ENCODE data around the gene MYBPC3.
A peak's percentile ranks its signal among the peaks of the same experiment; 100 is the strongest.

The MYBPC3 gene

DNA sequence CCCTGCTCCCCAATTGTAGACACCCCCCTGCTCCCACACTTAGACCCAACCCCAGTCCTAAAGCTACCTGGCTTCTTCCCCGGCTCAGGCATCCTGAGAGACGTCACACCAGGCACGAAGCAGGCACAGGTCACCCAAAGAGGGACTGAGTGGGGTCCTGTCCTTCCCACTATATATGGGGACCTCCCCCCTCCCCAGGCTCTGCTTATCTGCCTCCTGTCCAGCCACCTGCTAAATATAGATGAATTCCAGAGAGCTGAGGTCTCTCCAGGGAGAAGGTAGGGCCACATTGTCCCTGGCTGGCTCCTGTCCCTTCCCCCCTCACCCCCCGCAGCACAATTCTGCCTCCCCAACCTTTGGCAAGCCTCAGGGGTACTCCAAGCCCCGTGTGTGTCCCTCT is at the start of gene MYBPC3:
Gene MYBPC3 (minus strand): TSS at position 147 of the 400 bp plus-strand sequence. CDS start 55 bp downstream, at position 92.
- DNase-seq (ENCODE audit: low read depth), result no peak

DNA sequence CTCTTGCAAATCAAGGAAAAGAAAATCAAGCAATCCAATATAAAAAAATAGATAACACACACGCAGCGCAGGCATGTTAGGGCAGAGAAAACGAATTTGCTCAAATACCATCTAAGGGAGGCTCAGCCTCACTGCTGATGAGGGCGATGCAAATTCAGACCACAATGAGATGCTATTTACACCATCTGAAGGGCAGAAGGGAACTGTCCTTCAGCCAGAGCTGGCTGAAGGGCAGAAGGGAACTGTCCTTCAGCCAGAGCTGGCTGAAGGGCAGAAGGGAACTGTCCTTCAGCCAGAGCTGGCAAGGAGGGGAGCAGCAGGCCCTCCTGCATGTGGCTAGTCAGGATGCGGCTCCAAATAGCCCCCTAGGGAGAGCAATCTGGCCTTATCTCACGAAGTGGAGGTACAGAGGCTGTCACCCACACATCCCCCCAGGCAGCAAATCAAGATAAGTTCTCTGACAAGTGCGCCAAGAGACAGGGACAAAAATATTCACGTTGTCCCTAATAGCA is 48.3 kb upstream of the MYBPC3 start:
- no peak for DNase-seq (ENCODE audit: low read depth)

GRCh38 chr11:47399860-47400767 is 47.6 kb upstream of the MYBPC3 start:
- DNase-seq (ENCODE audit: low read depth), result peak; percentile 32

DNA sequence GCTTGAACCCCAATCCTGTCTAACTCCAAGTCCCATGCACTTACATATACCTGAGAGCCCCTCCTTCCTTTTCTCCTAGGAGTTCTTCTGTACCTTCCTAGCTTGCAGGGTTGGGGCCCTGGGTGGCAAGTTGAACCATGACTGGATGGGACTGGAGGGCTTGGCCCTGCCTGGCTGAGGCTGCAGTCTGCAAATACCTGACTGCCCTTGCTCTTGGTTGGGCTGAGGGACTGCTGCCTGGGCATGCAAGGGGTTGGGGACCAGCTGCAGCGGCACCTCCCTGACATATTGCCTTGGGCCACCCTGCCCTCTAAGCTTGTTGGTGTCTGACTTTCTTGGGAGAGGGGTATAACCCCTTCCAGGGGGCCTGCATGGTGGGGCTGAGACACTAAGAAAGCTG is 46.0 kb upstream of the MYBPC3 start:
- no peak for DNase-seq (ENCODE audit: low read depth)

- DNase-seq (ENCODE audit: low read depth), result no peak
Observed at GRCh38 chr11:47398011-47398410, 45.5 kb upstream of the MYBPC3 start.

DNA sequence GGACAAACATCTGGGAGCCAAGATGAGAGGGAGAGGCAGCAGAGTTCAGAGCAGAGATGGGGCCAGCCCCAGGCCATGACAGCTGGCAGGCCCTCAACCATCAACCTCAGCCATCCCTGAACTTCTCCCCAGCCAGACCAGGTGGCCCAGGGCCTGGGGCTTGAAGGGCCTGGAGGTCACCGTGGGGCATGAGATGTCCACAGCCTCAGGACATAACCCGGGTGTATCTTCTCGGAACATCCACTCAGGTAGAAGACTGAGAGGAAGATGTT is 43.5 kb upstream of the MYBPC3 start:
- no peak for DNase-seq (ENCODE audit: low read depth)

DNA sequence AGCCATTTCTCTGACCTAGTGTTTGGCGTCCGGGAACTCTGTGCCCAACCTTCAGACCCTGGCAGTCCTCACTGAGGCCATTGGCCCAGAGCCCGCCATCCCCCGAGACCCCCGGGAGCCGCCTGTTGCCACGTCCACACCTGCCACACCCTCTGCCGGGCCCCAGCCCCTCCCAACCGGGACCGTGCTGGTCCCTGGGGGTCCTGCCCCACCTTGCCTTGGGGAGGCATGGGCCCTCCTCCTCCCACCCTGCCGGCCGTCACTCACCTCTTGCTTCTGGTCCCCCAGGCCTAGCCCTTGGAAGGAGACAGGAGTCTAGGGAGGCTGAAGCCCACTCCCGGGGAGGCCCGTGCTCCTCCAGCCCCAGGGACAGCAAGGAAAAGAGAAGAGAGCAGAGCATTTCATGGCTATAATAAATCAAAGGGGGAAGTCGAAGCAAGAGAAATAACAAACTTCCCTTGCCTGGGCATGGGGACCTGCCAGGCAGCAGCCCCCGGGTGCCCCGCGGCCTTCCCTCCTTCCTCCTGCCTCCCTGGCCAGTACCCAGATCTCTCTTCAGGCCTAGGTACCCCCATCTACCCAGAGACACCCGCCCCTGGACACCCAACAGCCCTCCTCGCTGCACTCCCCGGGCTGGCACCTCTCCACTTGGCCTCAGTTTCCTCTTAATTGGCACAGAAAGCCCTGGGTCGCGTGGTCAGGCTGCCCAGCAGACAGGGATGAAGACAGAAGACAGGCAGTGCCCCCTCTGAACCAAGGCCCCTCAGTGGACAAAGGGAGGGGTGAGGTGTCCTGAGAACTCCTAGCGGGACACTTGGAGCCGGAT is 42.9 kb upstream of the MYBPC3 start:
- DNase-seq (ENCODE audit: low read depth), result no peak

DNA sequence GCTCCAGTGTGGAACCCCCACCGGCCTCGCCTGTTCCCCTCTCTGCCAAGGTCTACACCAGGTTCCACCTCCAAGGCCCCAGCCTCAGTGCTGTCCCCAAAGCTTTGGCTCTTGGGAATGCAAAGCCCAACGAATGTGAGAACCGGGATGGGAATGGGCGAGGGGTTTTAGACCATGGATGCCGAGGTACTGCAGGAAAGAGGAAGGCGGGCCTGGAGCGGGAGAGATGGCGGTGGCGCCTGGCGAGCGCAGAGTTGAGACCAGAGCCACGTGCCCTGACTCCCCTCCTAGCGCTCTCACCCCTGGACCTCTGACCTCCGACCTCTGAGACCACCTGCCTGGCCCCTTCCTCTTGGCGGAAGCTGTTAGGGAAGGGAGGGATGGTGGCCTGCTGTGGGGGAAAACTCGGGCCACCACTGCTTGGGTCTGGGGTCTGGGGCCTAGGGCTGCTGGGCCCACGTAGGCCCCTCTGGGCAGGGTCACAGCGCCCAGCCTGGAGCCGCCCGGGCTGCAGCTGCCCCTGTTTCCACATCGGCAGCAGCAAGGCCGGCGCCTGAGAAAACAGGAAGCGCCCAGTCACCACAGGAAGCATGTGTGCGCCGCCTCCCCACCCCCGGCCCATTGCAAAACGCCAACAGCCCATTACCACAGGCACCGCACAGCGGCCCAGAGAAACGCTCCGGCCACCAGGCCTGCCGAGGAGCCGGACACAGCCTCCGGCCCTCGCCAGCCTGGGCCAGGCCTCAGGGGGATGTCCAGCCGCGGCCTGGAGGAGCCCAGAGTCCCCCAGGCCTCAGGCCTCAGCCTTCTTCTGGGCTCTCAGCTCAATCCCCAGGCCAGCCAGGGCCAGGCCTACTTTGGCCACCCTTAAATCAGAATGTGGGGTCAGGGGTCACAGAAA is 42.1 kb upstream of the MYBPC3 start:
- peak; percentile 48 for DNase-seq (ENCODE audit: low read depth)

DNA sequence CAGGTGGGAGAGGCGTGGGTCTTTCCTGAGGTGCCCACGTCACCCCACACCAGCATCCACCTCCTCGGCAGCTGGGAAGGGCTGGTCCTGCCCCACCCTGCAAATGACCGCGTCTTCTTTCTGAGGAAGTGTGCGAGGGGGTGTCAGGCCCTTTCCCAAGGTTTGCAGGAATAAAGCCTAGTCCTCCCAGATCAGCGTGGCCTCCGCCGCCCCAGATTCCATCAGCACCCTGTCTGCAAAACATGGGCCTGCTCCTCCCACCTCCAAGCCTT is 41.5 kb upstream of the MYBPC3 start:
- no peak for DNase-seq (ENCODE audit: low read depth)

DNA sequence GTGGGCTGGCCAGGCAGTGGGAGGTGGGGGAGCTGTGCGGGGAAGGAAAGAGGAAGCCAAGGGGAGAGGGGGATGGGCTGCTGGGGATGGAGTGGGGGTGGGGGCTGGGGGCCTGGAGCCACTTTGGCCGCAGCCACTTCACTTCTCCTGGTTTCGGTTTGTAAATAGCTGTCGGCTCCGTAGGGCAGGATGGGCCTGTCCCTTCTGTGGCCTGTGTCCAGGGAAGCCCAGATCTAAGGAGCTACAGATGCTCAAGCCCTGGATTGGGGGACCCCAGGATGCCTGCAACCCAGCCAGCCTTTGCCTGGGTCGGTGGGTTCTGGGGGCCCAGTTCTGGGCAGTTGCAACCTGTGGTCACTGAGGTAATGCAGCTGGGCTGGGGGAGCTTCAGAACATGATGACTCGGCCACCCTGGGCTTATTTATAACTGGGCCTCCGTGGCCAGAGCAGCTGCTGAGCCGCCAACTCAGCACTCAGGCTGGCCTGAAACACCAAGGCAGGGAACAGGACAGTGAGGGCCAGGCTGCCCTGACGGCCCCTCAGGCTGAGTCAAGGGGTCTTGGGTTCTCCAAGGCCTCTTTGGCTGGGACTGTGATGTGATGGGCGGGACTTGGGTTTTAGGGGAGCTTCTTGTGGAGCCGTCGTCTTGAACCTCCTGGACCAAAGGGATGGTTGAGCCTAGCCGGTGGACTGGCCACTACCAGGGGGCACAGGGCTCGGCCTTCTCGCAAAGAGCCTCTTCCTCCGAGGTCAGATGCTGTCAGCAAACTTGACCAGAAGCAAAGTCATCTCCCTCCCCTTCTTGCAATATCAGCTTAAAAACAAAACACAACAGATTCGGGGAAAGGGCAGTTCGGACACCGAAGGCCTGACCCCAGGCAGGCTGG is 40.9 kb upstream of the MYBPC3 start:
- DNase-seq (ENCODE audit: low read depth), result no peak

DNA sequence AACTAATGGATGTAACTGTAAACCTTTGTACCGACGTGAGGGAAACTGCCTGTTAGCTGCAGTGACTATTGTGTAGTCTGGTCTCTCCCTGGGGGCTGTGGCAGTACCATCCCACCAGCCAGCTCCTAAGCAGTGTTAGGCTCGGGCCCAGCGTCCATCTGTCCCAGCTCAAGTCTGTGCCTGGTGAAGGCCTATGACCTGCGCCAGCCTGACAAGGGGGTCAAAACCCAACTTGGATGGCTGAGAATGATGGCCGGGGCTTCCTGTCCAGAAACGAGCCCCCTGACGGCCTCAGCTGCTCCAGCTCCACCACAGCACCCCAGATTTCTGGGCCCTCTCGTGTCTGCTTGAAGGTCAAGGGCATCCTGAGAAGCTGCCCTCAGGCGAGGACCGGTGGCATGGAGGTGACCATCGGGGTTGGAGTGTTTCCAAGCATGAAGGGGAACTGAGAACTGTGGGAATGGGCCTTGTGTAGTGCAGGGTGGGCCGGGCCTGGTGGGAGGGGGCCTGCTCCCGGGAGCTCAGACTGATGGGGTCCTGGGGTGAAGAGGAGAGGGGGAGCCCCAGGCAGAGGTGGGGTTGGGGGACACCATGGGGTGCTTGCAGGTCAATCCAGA is 40.2 kb upstream of the MYBPC3 start:
- DNase-seq (ENCODE audit: low read depth), result no peak

GRCh38 chr11:47391711-47392432 is 39.4 kb upstream of the MYBPC3 start:
- DNase-seq (ENCODE audit: low read depth), result no peak

GRCh38 chr11:47391077-47391583 is 38.6 kb upstream of the MYBPC3 start:
- DNase-seq (ENCODE audit: low read depth), result no peak

GRCh38 chr11:47390422-47390760 is 37.9 kb upstream of the MYBPC3 start:
- no peak for DNase-seq (ENCODE audit: low read depth)

DNA sequence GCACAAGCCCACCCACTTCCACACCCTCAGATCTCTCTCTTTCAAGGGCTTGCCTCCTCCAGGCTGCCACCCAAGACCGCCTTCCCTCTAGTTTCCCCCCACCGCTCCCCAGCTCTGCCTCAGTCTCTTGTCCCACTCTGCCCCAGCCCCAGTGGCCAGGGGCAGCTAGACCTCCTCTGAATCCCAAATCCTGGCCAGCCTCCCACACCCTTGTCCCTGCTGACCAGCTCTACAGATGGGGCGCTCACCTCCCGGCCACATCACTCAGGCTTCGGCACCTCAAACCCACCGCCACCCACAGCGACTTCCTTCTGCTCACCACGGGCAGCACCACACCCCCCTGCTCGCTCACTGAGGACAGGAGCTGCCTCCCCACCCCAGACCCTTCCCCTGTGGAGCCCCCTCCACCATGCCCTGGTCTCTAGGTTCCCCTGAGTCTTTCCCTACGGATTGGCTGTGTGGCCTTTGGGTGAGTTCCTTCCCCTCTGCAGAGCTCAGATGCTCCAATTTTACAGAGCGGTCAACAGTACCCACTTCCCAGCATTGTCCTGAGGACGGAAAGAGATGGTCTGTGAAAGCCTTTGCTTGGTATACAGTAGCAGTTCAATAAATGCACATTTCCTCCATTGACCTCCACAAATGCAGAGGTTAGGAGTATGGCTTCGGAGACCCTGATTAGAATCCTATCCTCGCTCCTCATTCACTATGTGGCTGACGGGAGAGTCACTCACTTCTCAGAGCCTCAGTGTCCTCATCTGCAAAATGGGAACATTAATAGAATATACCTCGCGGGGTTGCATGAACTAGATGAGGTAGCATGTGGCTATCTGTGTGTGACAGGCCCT is 37.3 kb upstream of the MYBPC3 start:
- no peak for DNase-seq (ENCODE audit: low read depth)

DNA sequence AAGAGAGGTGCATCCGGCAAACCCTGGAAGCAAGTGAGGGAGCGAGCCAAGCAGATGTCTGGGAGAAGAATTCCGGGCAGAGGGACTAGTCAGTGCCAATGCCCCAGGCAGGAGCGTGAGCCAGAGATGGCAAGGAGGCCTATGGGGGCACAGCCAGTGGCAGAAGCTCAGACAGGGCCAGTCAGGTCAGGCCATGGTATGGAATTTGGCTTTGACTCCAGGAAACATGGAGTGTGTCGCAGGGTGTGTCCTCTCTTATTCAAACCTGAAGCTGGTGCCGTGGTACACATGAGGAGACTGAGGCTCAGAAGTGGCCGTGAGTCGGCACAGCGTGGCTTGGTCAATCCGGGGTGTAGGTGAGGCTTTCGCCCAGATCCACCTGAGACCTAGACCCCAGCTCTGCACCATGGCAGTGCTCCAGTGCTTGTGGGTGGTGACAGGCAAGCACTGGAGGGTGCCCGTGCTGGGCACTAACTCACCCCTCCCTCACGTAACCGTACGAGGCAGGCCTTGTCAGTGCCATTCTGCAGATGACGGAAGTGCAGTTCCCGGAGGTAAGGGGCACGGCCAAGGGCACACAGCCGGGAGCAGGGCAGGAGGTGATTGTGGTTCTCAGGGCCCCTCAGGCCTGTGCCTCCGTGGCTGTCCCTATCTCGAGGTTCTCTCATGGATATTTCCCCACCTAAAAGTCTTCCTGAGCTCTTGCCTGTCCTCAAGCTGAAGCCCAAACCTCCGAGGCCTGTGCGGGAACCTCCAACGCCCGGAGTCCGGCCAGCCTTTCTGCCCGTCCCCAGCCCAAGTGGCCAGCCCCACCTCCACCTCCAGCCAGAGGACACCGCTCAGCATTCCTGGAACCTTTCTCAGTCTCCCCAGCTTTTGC is 36.4 kb upstream of the MYBPC3 start:
- DNase-seq (ENCODE audit: low read depth), result no peak

DNA sequence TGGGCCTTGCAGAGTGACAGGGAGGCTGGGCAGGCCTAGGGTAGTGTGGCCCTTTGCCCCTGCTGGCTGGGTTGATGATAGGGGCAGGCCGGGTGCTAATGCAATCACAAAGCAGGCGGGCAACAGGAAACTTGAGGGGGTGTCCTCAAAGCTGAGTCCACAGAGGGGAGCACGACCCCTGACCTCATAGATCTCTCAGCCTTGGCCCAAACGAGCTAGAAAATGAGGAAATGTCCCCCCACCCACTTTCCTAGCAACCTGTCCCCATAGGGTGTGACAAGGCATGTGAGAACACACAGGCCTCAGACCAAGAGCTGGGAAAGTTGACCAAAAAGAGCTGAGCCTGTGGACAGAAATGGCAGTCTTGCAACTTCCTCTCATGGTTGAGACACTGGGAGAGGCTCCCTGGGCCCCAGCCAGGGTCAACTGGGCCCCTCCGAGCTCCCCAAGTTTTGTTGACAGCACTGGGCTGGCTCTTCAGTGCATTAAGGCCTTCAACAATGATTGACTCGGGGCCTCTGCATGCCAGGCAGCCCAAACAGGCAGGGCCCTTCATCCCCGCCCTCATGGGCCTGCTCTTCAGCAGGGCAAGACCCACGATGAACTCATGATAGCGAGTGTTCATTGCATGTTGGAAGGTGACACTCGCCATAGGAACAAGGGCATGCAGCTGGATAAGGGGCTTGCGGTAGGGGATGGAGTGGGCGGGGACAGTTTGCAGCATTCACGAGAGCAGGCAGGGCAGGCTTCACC is 35.6 kb upstream of the MYBPC3 start:
- DNase-seq (ENCODE audit: low read depth), result no peak

Measured in activated T-helper 9 cell treated with anti-CD3 and anti-CD28 coated beads, Interleukin-2, amount 50 U/mL, for 16 hours (primary cell).